Duodenal mucosa (tissue), 2 donors: Measurements from ENCODE around the gene GALNTL6.
"Not testable (repeated sequence)": the region's sequence is repeated elsewhere in the genome, so short reads cannot be mapped to it uniquely, and the experiment has no call there.

Experiments
- H3K27ac ChIP-seq: one replicate; pipeline ENCODE4 v1.7.0; 2013; ENCODE audit warnings: low read depth, low read length
- H3K27me3 ChIP-seq, 2 donors: one replicate each; pipeline ENCODE4 v1.7.0; 2013; ENCODE audit warnings: low read length in 2 of 2, control low read depth in 1 of 2; ENCODE audit not compliant: insufficient read depth in 2 of 2, control insufficient read depth in 1 of 2
- H3K36me3 ChIP-seq, 2 donors: one replicate each; pipeline ENCODE4 v1.7.0; 2013; ENCODE audit warnings: low read length in 2 of 2, control low read depth in 1 of 2; ENCODE audit not compliant: insufficient read depth in 2 of 2, control insufficient read depth in 1 of 2
- H3K4me1 ChIP-seq, 2 donors: one replicate each; pipeline ENCODE4 v1.7.0; 2013; ENCODE audit warnings: low read length in 2 of 2, control low read depth in 1 of 2; ENCODE audit not compliant: insufficient read depth in 2 of 2, control insufficient read depth in 1 of 2
- H3K4me3 ChIP-seq, 2 donors: one replicate each; pipeline ENCODE4 v1.7.0; 2013; ENCODE audit warnings: low read length in 2 of 2, low read depth in 1 of 2
- H3K9ac ChIP-seq, 2 donors: one replicate each; pipeline ENCODE4 v1.7.0; 2013; ENCODE audit warnings: low read length in 2 of 2, low read depth in 1 of 2
- H3K9me3 ChIP-seq, 2 donors: one replicate each; pipeline ENCODE4 v1.7.0; 2013; ENCODE audit warnings: low read length in 2 of 2, control low read depth in 1 of 2; ENCODE audit not compliant: control insufficient read depth in 1 of 2

Gene GALNTL6

DNA sequence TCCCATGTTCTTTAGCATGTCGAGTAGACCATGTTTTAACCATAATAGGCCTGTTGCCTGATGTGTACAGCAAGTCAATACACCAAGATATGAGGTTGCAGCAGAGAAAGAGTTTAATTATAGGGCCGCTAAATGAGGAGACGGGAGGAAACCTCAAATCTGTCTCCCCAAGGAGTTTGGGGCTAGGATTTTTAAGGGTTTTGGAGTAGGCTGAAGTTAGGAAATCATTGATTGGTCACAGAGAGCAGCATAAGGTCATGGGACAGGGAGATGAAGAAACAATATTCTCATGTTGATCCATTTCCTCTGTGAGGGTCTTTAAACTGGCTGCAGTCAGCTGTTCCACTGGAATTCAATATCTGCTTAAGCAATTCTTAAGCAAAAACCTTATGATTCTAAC, 1195.2 kb downstream of the GALNTL6 start:
- peaks cover 8 to 30% of the 10 kb centered on the region in 2 donors for H3K4me1 ChIP-seq
- no peak overlapping the region for H3K4me3 ChIP-seq
- no peak overlapping the region for H3K9ac ChIP-seq
- no peak overlapping the region for H3K27ac ChIP-seq
- H3K27me3 ChIP-seq = no peaks in the 10 kb centered on the region
- H3K9me3 ChIP-seq = no peaks in the 10 kb centered on the region
- no peaks in the 10 kb centered on the region for H3K36me3 ChIP-seq

GRCh38 chr4:173009129-173009823, 1196.1 kb downstream of the GALNTL6 start:
- H3K4me3 ChIP-seq = no peak overlapping the region
- no peaks in the 10 kb centered on the region for H3K9me3 ChIP-seq
- no peak overlapping the region for H3K27ac ChIP-seq
- H3K27me3 ChIP-seq = no peaks in the 10 kb centered on the region
- no peak overlapping the region for H3K9ac ChIP-seq
- no peaks in the 10 kb centered on the region for H3K36me3 ChIP-seq
- peaks cover 8 to 30% of the 10 kb centered on the region in 2 donors for H3K4me1 ChIP-seq

DNA sequence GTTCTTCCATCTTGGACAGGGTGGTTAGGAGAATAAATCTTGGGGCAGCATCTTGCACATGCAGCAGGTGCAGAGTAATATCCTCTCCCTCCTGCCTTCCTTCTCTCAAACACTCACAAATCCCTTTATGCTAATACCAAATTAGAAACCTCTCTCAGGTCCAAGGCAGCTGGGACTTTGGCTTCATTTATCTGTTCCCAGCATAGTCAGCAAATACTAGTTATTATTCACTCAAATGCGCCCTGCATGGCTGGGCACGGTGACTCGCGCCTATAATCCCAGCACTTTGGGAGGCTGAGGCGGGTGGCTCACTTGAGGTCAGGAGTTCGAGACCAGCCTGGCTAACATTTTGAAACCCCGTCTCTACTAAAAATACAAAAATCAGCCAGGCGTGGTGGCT, 1199.4 kb downstream of the GALNTL6 start:
- Histone ChIP-seq H3K27me3 (no peaks in the 10 kb centered on the region), H3K9me3 (no peaks in the 10 kb centered on the region), H3K4me1 (peaks cover 0 to 12% of the 10 kb centered on the region in 2 donors), H3K4me3 (no peak overlapping the region), H3K27ac (no peak overlapping the region), H3K9ac (no peak overlapping the region), H3K36me3 (no peaks in the 10 kb centered on the region)

- H3K36me3 ChIP-seq = no peaks in the 10 kb centered on the region
- H3K27me3 ChIP-seq = no peaks in the 10 kb centered on the region
- H3K27ac ChIP-seq = no peak overlapping the region
- no peak overlapping the region for H3K9ac ChIP-seq
- H3K4me3 ChIP-seq = no peak overlapping the region
- H3K9me3 ChIP-seq = no peaks in the 10 kb centered on the region
- peaks cover 0 to 8% of the 10 kb centered on the region in 2 donors for H3K4me1 ChIP-seq
Observed at GRCh38 chr4:173013232-173013930, 1200.2 kb downstream of the GALNTL6 start.

GRCh38 chr4:173014113-173014558, 1200.9 kb downstream of the GALNTL6 start:
- H3K27me3 ChIP-seq = no peaks in the 10 kb centered on the region
- peaks cover 0 to under 1% of the 10 kb centered on the region in 2 donors for H3K4me1 ChIP-seq
- H3K4me3 ChIP-seq = no peak overlapping the region
- H3K9me3 ChIP-seq = no peaks in the 10 kb centered on the region
- H3K27ac ChIP-seq = no peak overlapping the region
- H3K36me3 ChIP-seq = no peaks in the 10 kb centered on the region
- no peak overlapping the region for H3K9ac ChIP-seq

- no peaks in the 10 kb centered on the region for H3K27me3 ChIP-seq
- no peak overlapping the region for H3K4me3 ChIP-seq
- no peak overlapping the region for H3K9ac ChIP-seq
- no peaks in the 10 kb centered on the region for H3K9me3 ChIP-seq
- no peaks in the 10 kb centered on the region for H3K36me3 ChIP-seq
- H3K4me1 ChIP-seq = no peaks in the 10 kb centered on the region
- no peak overlapping the region for H3K27ac ChIP-seq
Observed at GRCh38 chr4:173014836-173015235, 1201.6 kb downstream of the GALNTL6 start.

- H3K9ac ChIP-seq = no peak overlapping the region
- H3K27me3 ChIP-seq = no peaks in the 10 kb centered on the region
- H3K4me3 ChIP-seq = no peak overlapping the region
- no peaks in the 10 kb centered on the region for H3K4me1 ChIP-seq
- H3K27ac ChIP-seq = no peak overlapping the region
- no peaks in the 10 kb centered on the region for H3K9me3 ChIP-seq
- H3K36me3 ChIP-seq = no peaks in the 10 kb centered on the region
Observed at GRCh38 chr4:173017802-173018201, 1204.6 kb downstream of the GALNTL6 start.

DNA sequence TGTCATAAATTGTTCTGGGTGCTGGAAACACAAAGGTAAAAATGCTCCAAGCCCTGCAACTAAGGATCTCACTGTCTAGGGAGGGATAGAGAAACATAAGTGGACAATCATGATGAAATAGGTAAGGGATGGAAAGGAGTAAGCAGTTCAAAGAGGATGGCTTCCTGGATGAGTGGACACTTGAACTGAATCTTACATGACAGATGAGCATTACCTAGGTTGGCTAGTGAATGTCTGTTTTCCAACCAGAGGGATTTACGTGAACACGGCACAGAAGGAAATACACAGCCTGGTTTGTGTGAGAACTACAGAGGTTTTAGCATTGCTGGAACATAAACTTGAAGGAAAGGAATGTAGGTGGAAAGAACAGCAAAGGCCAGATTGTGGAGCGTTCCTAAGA, 1205.2 kb downstream of the GALNTL6 start:
- Histone ChIP-seq H3K4me1 (no peaks in the 10 kb centered on the region), H3K9me3 (no peaks in the 10 kb centered on the region), H3K27me3 (no peaks in the 10 kb centered on the region), H3K27ac (no peak overlapping the region), H3K36me3 (no peaks in the 10 kb centered on the region), H3K9ac (no peak overlapping the region), H3K4me3 (no peak overlapping the region)

DNA sequence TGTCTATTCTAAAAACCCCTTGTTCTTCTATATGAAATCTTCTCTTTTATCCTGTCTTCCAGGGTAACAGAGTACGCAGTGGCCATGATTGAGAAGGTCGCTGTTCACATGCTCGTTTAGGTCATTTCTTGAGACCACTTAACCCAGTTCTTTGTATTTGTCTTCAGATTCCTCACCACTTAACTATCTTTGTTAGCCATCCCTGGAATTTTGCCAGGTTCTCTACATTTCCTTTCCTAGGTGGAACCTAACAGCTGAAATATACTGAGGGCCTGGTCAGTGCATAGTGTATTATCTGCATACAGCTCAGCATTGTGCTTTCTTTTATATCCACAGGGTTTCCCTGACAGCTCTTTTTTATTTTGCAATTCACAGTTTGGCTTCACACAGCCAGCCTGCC, 1206.5 kb downstream of the GALNTL6 start:
- Histone ChIP-seq H3K27me3 (no peaks in the 10 kb centered on the region), H3K27ac (no peak overlapping the region), H3K9ac (no peak overlapping the region), H3K4me1 (no peaks in the 10 kb centered on the region), H3K4me3 (no peak overlapping the region), H3K36me3 (no peaks in the 10 kb centered on the region), H3K9me3 (no peaks in the 10 kb centered on the region)

DNA sequence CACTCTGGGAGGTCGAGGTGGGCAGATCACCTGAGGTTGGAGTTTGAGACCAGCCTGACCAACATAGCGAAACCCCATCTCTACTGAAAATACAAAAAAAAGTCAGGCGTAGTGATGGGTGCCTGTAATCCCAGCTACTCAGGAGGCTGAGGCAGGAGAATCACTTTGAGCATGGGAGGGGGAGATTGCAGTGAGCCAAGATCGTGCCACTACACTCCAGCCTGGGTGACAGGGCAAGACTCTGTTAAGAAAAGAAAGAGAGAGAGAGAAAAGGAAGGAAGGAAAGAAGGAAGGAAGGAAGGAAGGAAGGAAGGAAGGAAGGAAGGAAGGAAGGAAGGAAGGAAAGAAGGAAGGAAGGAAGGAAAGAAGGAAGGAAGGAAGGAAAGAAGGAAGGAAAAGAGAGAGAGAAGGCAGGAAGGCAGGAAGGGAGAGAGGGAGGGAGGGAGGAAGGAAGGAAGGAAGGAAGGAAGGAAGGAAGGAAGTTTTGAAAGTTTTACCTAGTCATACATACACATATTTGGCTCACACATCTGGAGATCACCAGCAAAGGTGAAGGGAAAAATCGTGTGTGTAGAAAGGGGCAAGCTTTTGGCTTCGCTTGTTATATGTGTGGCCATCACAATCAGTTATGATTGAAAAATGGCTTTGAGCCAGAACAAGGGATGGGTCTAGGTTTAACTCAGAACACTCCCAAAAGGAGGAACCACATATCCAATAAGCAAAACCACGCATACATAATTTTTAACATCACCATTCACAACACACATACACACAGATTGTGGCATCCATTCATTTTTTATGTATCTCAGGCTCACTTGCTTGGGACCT, 1208.8 kb downstream of the GALNTL6 start:
- H3K27ac ChIP-seq, H3K27me3 ChIP-seq, H3K9ac ChIP-seq, H3K4me1 ChIP-seq, H3K36me3 ChIP-seq, H3K4me3 ChIP-seq, H3K9me3 ChIP-seq: not testable (repeated sequence)
